Measurements from ENCODE around the gene CDC42EP5.
"Not testable (repeated sequence)": the region's sequence is repeated elsewhere in the genome, so short reads cannot be mapped to it uniquely, and the experiment has no call there.

The CDC42EP5 gene

GRCh38 chr19:54446349-54446748 is 26.7 kb downstream of the CDC42EP5 start:
- DNase-seq = not testable (repeated sequence)

DNA sequence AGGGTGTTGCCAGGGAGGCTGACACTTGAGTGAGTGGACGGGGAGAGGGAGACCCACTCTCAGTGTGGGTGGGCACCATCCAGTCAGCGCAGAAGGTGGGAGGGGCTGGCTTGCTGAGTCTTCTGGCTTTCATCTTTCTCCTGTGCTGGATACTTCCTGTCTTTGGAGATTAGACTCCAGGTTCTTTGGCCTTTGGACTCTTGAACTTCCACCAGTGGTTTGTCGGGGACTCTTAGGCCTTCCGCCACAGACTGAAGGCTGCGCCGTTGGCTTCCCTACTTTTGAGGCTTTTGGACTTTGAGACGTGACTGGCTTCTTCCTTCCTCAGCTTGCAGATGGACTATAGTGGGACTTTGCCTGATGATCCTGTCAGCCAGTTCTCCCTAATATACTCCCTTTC is 28.4 kb downstream of the CDC42EP5 start:
- DNase-seq = no peak

DNA sequence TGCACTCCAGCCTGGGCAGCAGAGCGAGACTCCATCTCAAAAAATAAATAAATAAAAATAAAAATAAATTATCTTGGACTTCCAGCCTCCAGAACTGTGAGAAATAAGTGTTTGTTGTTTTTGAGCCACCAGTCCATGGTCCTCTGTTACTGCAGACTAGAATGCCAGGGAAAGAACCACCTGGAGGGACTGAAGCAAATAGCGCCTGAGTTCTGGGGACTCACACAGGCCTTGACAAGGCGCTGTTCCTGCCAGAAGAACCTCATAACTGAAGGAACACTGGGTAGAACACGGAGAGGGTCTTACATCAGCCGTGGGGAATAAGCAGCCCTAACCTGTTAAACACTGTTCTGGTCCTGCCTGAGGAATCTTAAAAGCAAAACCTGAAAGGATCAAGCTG is 32.5 kb downstream of the CDC42EP5 start:
- DNase-seq = no peak

- peak in 1 of 2 experiments; percentile 30 for DNase-seq
Observed at GRCh38 chr19:54439174-54439851, 33.8 kb downstream of the CDC42EP5 start.

DNA sequence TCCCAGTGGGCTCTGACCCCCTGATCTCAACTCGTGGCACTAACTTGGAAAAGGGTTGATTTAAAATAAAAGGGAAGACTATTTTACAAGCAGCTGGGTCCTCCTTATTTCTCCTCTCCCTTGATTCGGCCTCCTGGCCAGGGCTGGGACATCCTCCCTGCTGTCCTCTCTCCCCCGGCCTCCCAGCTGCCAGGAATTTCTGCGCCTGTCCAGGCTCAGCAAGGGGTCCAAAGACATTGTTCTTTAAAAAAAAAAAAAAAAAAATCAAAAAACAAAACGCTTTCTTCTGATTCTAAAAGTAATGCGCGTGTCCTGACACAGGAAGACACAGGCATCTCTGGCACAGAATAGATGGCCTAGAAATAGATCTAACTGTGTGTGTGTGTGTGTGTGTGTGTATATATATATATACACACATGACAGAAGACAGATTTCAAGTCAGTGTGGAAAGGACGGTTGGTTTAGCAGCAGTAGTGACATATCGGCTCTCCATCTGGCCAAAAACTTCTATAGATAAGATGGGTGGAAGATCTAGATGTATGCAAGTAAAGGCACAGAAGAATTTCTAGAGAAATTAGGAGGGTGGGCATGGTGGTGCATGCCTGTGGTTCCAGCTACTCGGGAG is 36.4 kb downstream of the CDC42EP5 start:
- no peak for DNase-seq

DNA sequence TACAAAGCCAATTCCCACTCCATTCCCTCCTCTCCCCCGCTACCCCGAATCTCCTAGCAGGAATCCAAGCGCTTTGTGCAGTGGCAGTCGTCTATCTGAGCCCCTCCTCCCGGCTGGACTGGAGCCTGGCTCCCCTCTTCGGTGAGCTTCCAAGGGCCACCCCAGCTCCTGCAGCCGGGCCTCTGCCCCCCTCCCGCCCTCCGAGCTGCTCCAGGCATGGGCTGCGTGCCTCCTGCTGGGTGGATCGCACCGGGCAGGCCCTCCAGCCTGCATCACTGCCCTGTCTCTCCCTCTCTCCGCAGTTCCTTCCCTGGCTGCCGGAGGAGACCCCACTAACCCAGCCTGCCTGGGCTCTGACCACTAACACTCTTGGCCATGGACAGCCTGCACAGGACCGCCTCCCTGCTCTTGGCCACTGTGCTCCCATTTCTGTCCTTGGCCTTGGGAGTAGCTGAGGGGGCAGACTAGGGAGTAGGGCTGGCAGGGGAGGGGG is 37.0 kb downstream of the CDC42EP5 start:
- no peak for DNase-seq

- DNase-seq = no peak
Observed at GRCh38 chr19:54435551-54436016, 37.5 kb downstream of the CDC42EP5 start.

DNA sequence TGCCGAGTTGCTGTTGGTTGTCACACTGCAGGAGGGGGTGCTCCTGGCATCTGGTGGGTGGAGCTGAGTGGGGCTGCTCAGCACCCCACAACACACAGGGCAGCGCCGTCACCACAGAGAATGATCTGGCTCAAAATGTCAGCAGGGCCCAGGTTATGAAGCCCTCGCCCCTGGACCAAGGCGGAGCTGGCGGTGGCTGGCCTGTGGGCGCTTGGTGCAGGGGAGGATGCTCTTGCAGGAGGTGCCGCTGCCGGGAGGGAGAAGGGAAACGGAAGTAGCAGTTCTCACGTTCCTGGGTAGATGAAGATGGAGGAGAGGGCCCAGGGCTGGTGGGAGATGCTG is 38.3 kb downstream of the CDC42EP5 start:
- no peak for DNase-seq

- no peak for DNase-seq
Observed at GRCh38 chr19:54434112-54434872, 38.8 kb downstream of the CDC42EP5 start.

DNA sequence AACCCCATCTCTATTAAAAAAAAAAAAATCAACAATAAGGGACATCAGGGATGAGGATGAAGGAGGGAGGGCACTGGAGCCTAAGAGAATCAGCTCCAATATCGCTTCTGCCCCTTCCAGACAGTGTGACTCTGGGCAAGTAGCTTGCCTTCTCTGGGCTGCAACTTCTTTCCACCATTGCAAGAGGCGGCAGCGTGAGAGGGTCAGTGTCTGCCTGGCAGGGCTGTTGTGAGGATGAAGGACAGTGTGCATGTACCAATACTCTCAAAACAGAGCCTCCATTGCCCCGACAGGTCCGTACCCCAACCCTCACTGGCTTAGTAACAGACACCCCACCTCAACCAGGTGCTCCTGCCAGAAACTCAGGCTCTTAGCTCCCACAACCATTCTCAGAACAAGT is 39.4 kb downstream of the CDC42EP5 start:
- DNase-seq = no peak

DNA sequence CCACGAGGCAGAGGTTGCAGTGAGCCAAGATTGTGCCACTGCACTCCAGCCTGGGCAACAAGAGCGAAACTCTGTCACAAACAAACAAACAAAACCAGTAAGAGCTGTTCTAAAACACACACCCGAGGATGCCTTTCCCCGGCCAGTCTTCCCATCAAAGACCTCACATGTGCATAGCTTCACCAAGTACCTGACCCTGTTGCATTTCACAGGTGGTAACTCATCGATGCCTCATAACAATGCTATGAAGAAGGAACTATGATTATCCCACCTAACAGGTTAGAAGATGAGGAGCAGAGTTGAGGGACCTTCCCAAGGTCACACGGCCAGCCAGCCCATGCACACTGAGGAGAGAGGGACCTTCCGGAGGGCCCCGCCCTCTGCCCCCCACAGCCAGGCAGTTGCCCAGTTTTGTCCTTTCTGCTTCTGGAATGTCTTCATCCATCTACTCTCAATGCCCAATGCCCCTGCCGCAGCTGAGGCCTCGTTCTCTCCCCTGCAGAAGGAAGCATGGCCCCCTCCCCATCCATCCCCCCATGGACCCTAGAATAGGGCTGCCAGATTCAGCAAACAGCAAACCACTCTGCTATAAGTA is 40.9 kb downstream of the CDC42EP5 start:
- no peak for DNase-seq

DNA sequence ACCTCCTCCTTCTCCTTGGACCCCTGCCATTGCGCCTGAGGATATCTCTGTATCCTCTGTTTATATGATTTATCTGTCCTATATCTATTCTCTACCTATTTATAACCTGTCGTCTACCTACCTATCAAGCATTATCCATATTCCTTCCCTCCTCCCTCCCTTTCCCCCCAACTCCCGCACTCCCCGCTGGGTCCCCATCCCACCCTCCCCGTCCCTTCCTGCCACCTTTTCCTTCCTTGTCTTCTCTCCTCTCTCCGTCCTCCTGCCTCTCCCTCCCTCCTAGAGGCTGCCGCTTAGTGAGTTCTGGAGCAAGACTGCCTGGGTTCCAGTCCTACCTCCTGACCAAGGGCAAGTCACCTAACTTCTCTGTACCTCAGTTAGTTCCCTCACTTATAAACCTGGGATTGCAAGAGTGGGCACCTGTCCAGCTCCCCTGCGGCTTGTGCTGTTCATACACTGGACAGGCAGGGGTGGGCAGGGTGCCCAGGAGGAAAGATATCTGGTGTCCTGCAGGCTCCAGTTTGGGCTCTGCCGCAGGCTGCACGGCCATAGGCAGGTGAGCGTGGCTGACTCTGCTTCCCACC is 41.7 kb downstream of the CDC42EP5 start:
- DNase-seq = no peak

DNA sequence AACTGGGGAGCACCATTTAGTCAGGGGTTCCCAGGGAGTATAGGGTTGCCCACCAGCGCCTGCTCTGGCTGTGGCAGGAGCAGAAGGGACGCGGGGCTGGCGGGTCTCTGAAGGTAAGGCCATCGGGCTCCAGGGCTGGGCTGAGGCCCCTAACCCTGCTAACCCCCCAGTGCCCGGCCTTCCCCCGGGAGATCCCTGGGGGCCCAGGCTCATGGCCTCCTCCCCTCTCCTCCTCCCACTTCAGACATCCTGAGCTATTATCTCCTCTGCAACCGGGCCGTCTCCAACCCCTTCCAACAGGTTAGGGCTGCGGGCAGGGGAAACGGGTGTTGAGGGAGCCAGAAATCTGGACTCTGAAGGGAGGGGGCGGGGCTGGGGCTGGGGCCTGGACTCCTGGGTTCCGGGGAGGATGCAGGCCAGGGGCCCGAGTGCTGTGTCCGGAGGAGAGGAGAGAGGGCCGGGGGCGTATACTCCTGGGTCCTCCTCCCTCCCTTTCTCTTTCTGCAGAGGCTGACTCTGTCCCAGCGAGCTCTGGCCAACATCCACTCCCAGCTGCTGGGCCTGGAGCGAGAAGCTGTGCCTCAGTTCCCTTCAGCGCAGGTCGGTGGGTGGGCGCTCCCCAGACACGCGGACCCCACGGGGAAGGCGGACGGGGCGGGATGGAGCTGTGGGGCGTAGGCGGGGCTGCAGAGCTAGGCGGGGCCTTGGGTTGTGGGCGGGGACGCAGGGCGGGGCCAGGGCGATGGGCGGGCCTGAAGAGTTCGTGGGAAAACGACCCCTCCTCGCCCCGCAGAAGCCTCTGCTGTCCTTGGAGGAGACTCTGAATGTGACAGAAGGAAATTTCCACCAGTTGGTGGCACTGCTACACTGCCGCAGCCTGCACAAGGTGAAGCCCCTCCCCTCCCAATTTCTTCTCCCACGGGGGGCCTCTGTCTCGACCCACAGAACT is 42.5 kb downstream of the CDC42EP5 start:
- peak; percentile 34 to 54 for DNase-seq

GRCh38 chr19:54429545-54430227 is 43.4 kb downstream of the CDC42EP5 start:
- DNase-seq = no peak

- DNase-seq = no peak
Observed at GRCh38 chr19:54429176-54429495, 44.0 kb downstream of the CDC42EP5 start.

GRCh38 chr19:54428323-54429175 is 44.5 kb downstream of the CDC42EP5 start:
- DNase-seq = no peak

DNA sequence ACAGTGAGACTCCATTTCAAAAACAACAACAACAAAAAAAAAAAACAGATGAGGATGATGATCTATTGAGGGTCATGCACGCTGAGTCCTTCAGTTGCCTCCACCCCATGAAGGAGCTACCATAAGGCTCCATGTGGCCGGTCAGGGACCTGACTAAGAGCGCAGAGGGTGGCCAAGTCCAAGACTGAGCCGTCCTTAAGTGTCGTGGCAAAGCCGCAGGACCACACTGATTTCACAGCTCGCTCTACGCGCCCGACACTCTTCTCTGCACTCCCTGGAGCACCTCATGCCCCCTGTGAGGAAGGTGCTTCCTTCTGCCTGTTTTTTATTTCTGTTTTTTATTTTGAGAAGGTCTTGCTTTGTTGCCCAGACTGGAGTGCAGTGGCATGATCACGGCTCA is 45.5 kb downstream of the CDC42EP5 start:
- DNase-seq = no peak

- DNase-seq = no peak
Observed at GRCh38 chr19:54426291-54426931, 46.7 kb downstream of the CDC42EP5 start.

DNA sequence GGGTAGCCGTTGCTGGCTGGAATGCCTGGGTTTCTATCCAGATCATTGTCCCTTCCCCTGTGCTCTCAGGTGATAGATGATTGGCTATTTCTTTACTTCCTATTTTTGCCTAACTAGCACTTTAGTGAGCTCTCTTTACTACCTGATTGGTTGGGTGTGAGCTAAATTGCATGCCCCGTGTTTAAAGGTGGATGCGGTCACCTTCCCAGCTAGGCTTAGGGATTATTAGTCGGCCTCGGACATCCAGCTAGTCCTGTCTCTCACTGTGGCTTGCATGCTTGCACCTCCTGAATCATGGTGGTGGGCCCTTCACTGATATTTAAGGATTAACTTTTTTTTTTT is 47.7 kb downstream of the CDC42EP5 start:
- DNase-seq = no peak
